Cerebellar cortex (tissue), 1 donor: Measurements from ENCODE around the gene MS4A5.

Source experiments
- DNase-seq: peaks from one replicate; pipeline ENCODE4 v3.0.0-alpha.2; 2015; ENCODE audit warnings: low spot score

The MS4A5 gene

GRCh38 chr11:60482361-60482760 lies 53.0 kb downstream of the MS4A5 start:
- no peak for DNase-seq

GRCh38 chr11:60485987-60486386 lies 56.6 kb downstream of the MS4A5 start:
- peak; percentile 26 for DNase-seq

- no peak for DNase-seq
Observed at GRCh38 chr11:60492488-60493009, 63.2 kb downstream of the MS4A5 start, which contains the start of gene MS4A12. MS4A12 (plus strand) TSS chr11:60492778; CDS start chr11:60497319, 4,541 bp downstream.

GRCh38 chr11:60493454-60493853 lies 64.1 kb downstream of the MS4A5 start:
- DNase-seq, result no peak
